ENCODE measurements around the gene PHF24.

DNA sequence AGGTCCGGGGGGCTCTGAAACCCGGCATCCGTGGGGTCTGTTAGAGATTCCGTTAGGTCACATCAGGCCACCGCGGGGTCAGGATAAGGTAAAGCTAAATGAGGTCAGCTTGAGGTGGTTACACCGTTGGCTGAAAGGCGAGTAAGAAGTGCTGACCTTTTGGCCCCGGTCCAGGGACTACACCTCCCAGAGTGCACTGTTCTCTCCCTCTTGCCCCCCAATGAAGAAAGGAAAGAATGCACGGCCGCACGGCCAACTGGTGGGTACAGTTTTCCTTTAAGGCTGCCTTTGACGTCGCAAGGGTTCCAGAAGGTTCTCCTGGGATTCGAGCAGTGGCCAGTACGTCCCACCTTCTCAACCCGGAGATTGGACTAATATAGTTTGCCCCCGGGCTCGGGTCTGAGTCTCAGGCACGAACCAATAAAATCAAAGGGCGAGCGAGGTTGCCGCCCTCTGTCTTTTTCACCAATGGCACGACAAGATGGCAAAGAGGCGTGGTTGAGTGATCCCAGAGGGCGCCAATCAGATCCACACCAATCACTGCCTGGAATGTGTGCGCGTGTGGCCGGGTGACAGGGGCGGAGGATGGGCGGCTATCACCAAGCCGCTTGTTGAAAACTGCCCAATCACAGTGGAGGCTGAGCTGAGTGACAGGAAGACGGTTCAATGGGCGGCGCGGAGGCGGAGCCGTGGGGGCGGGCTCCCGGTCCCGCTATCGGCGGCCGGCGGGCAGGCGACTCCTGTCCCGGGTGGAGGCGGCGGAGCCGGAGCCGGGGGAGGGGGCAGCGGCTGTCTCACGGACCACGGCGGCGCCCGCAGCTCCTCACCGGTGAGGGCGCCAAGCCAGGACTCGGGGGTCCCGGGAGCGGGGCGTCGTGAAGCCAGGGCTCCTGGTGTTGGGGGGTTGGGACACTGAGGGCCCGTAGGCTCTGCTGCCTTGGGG lies 31.2 kb downstream of the PHF24 start, which contains the start of gene DNAJB5:
- TF ChIP-seq POLR2A (IDR thresholded peaks at IDR 0.05) (peak; percentile 85 to 93), EP300 (IDR thresholded peaks at IDR 0.05) (peak; percentile 76 to 92)
- TF ChIP-seq, protein P1, sequence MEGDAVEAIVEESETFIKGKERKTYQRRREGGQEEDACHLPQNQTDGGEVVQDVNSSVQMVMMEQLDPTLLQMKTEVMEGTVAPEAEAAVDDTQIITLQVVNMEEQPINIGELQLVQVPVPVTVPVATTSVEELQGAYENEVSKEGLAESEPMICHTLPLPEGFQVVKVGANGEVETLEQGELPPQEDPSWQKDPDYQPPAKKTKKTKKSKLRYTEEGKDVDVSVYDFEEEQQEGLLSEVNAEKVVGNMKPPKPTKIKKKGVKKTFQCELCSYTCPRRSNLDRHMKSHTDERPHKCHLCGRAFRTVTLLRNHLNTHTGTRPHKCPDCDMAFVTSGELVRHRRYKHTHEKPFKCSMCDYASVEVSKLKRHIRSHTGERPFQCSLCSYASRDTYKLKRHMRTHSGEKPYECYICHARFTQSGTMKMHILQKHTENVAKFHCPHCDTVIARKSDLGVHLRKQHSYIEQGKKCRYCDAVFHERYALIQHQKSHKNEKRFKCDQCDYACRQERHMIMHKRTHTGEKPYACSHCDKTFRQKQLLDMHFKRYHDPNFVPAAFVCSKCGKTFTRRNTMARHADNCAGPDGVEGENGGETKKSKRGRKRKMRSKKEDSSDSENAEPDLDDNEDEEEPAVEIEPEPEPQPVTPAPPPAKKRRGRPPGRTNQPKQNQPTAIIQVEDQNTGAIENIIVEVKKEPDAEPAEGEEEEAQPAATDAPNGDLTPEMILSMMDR (IDR thresholded peaks at IDR 0.05), result peak in 2 of 5 experiments; percentile 20 to 56

All from tibial nerve (tissue), 4 donors.